Measurements from ENCODE around the gene CEP76. TPM values are rescaled to one million over a fixed set of nuclear protein-coding genes. Genes with fewer than 3 reads are reported as not detected.
A peak's percentile ranks its signal among the peaks of the same experiment; 100 is the strongest.

Gene CEP76
- total RNA-seq, 1 donor from 2014 or later, result 21.2 TPM

GRCh38 chr18:12686100-12686499 is 16.4 kb downstream of the CEP76 start:
- DNase-seq (ENCODE audit: low read depth), result no peak
- H3K4me3 ChIP-seq (ENCODE audit: low read depth, low read length), result no peak overlapping the region
- TF ChIP-seq CTCF (conservative IDR thresholded peaks at IDR 0.05; ENCODE audit: low read depth, low read length), result peak; percentile 22

GRCh38 chr18:12679183-12679786 is 23.2 kb downstream of the CEP76 start:
- no peak for TF ChIP-seq CTCF (conservative IDR thresholded peaks at IDR 0.05; ENCODE audit: low read depth, low read length)
- DNase-seq (ENCODE audit: low read depth), result no peak
- H3K4me3 ChIP-seq (ENCODE audit: low read depth, low read length), result no peak overlapping the region

GRCh38 chr18:12668041-12668440 is 34.5 kb downstream of the CEP76 start:
- H3K4me3 ChIP-seq (ENCODE audit: low read depth, low read length), result no peak overlapping the region
- no peak for TF ChIP-seq CTCF (conservative IDR thresholded peaks at IDR 0.05; ENCODE audit: low read depth, low read length)
- no peak for DNase-seq (ENCODE audit: low read depth)

GRCh38 chr18:12659904-12660605 is 42.5 kb downstream of the CEP76 start:
- no peak overlapping the region for H3K4me3 ChIP-seq (ENCODE audit: low read depth, low read length)
- no peak for DNase-seq (ENCODE audit: low read depth)
- peak; percentile 92 for TF ChIP-seq CTCF (conservative IDR thresholded peaks at IDR 0.05; ENCODE audit: low read depth, low read length)

GRCh38 chr18:12658426-12659138 is 43.9 kb downstream of the CEP76 start:
- TF ChIP-seq CTCF (conservative IDR thresholded peaks at IDR 0.05; ENCODE audit: low read depth, low read length), result no peak
- no peak for DNase-seq (ENCODE audit: low read depth)
- peak overlapping the region; percentile 71 for H3K4me3 ChIP-seq (ENCODE audit: low read depth, low read length)

- no peak for TF ChIP-seq CTCF (conservative IDR thresholded peaks at IDR 0.05; ENCODE audit: low read depth, low read length)
- no peak for DNase-seq (ENCODE audit: low read depth)
- peak within 1 kb of the TSS; percentile 71 for H3K4me3 ChIP-seq (ENCODE audit: low read depth, low read length)
Observed at GRCh38 chr18:12657684-12658425, 44.7 kb downstream of the CEP76 start, which contains the start of gene SPIRE1. Gene SPIRE1 (minus strand): TSS chr18:12658107. CDS start chr18:12657866, 241 bp downstream.

Measured in epithelial cell of proximal tubule (primary cell).